NCI-H2107 treated with DMSO at 0.1 percent for 48 hours (cell line): ENCODE data around the gene GON7.
"Not testable (repeated sequence)": the region's sequence is repeated elsewhere in the genome, so short reads cannot be mapped to it uniquely, and the experiment has no call there.

Experiments used
- DNase-seq: peaks from one replicate; lab custom pipeline; 2025; ENCODE audit not compliant: unreplicated experiment; lab: John Stamatoyannopoulos, UW

The GON7 gene

GRCh38 chr14:93159625-93160352 lies 47.1 kb downstream of the GON7 start:
- DNase-seq, result not testable (repeated sequence)

GRCh38 chr14:93158349-93158748 lies 48.5 kb downstream of the GON7 start:
- not testable (repeated sequence) for DNase-seq

DNA sequence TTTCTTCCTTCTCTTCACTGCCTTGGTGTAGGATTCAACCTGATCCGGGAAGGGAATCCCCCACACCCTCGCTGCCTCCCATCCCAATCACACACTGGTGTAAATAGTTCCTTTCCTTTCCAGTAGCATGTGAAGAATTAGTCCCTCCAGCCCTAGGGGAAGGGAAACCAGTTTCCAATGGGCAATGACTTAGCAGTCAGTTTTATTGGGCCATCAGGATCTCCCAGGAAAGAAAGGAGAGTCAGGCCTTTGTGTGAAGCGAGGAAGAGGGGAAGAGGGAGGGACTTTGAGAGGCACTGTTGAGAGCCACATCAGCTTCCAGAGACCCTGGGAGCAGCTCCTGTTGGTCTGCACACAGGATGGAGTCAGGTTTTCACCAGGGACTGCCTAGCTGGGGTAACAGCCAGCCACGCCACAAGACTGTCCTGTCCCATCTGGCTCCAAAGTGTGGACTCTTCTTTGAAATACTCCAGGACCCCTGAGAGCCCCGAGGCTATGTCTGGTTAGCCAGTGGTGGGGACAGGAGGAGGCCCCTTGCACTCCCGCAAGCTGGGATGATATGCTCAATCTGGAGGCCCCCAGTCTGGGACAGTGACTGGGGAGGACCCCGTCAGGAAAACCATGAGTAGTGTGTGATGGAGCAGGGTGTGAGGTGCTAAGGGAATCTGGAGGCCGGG lies 50.0 kb downstream of the GON7 start:
- DNase-seq, result no peak

GRCh38 chr14:93155667-93156066 lies 51.2 kb downstream of the GON7 start:
- DNase-seq, result no peak

- DNase-seq, result peak; percentile 19
Observed at GRCh38 chr14:93153121-93153520, 53.7 kb downstream of the GON7 start.
